DMS 273 (cell line): ENCODE data around the gene CEACAM21.

Experiments used
- DNase-seq: peaks from one replicate; lab custom pipeline; 2025; ENCODE audit not compliant: unreplicated experiment; lab: John Stamatoyannopoulos, UW

CEACAM21 gene

DNA sequence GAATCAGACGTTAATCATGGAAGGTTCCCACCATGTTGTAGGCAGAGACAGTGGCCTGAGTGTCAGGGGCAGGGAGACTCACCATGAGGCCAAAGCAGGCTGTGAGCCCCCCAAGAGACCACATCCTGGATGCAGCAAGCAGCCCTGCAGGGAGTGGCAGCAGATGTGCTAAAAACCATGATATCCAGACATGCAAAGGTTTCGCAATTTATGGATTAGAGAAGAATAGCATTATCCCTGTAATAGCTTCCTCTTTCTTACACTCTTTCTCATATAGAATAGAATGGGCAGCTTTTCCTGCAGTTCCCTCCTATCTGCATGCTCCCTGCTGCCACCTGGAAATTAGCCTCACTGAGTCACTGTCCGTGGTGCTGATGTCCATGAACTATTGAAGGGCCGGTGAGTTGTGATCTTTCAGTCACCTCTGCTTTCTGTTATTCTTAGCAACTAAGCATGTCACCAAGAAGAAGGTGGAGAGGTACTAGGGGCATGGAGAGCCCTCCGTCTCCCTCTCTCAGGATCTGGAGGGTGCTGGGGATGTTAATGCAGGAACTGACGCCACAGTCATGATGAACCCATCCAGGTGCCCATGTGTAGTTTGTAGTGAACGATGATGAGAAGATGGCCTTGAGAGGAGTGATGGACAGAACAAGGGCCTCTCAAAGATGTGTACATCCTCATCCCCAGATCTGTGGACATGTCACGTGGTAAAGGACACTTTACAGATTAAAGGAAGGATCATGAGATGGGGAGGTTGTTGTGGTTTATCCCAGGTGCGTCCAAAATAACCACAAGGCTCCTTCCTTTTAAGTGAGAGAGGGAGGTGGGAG lies 41.0 kb downstream of the CEACAM21 start:
- peak; percentile 8 for DNase-seq

GRCh38 chr19:41617941-41618730 lies 42.2 kb downstream of the CEACAM21 start:
- DNase-seq = no peak

DNA sequence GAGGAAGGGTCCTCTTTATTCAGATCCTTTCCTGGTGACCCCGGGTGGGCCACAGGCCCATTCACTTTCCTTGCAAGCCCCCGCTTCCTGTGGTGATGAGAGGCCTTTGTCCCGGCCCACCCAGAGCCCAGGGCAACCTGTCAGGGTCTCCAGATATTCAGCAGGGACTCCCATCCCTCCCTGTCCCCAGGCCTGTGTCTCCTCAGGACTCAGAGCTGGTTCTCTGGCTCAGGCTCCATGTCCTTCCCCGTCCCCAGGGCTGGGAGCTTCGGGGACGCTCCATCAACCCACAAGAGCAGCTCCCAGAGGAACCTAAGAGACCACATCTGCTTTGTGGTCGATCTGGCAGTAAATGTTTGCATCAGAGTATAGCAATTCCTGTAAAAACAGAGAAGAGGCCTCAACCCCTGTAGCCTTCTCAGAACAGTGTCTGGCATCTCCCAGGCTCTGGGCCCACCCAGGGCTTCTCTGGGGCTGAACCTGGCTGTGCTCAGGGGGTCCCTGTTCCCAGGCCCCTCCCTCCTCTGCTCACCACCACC lies 43.1 kb downstream of the CEACAM21 start:
- DNase-seq = no peak

- DNase-seq = no peak
Observed at GRCh38 chr19:41620171-41620570, 44.2 kb downstream of the CEACAM21 start.

- DNase-seq = no peak
Observed at GRCh38 chr19:41621226-41621625, 45.3 kb downstream of the CEACAM21 start.

- DNase-seq = no peak
Observed at GRCh38 chr19:41621654-41622053, 45.7 kb downstream of the CEACAM21 start.

- DNase-seq = no peak
Observed at GRCh38 chr19:41623360-41623759, 47.4 kb downstream of the CEACAM21 start.

DNA sequence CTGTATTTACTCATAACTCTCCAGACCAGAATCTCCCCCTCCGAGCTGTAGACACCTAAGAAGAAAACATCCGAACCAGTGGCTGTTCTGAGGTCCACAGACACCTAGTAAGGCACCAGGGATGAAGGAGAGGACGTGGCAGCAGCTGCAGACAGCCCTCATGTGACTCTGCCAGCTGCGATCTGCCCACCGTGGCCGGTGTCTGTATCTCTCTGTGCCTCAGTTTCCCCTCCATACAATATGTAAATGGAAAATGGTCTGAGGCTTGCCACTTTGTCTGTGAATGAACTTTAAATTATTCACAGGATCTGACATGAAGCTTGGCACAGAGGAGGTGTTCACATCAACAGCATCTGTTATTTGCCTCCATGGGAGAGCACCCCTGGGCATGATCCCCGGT lies 48.5 kb downstream of the CEACAM21 start:
- DNase-seq = no peak

- DNase-seq = no peak
Observed at GRCh38 chr19:41624937-41625336, 49.0 kb downstream of the CEACAM21 start.

DNA sequence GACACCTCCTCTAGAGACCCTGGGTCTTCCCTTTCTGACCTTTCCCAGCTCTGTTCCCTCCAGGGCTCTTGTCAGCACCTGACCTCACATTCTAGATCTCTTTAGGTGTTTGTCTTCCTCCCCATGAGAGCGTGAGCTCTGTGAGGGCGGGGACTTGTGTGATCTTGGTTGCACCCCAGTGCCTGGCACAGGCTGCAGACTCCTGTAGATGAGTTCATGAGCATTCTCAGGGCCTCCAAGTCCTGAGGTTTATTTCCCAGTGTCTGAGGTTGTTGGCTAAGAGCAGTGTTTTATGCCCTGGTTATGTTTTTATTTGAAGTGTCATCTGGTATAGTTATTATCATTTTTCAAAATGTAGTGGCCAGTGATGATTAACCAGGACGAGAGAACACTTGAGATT lies 50.3 kb downstream of the CEACAM21 start:
- DNase-seq = no peak

- no peak for DNase-seq
Observed at GRCh38 chr19:41626877-41627276, 50.9 kb downstream of the CEACAM21 start, which contains the start of gene CEACAM4. TSS of gene CEACAM4 (minus strand) at chr19:41627074. CDS start at chr19:41626963, 111 bp downstream.

- DNase-seq = no peak
Observed at GRCh38 chr19:41627966-41628675, 52.2 kb downstream of the CEACAM21 start.
